Endodermal cell (in vitro differentiated cells): ENCODE results near the gene STAB1. TPM values are rescaled to one million over a fixed set of nuclear protein-coding genes. Genes with fewer than 3 reads are reported as not detected.

ENCODE experiments used
- DNase-seq: peaks from one replicate; pipeline ENCODE4 v3.0.0-alpha.2; 2017
- H3K27ac ChIP-seq: 2 replicates; pipeline ENCODE4 v1.5.1; 2013; ENCODE audit warnings: mild to moderate bottlenecking, low read depth, low read length, moderate library complexity
- H3K27me3 ChIP-seq: 2 replicates; pipeline ENCODE4 v1.6.1; 2013; ENCODE audit warnings: mild to moderate bottlenecking, low read length, moderate library complexity; ENCODE audit not compliant: insufficient read depth, control insufficient read depth, poor library complexity, severe bottlenecking
- H3K36me3 ChIP-seq: 2 replicates; pipeline ENCODE4 v1.7.0; 2013; ENCODE audit warnings: mild to moderate bottlenecking, low read length, moderate library complexity; ENCODE audit not compliant: control insufficient read depth, insufficient read depth
- H3K4me1 ChIP-seq: one replicate; pipeline ENCODE4 v1.7.0; 2013; ENCODE audit warnings: low read length; ENCODE audit not compliant: control insufficient read depth, insufficient read depth
- H3K4me3 ChIP-seq: 2 replicates; pipeline ENCODE4 v1.5.1; 2013; ENCODE audit warnings: mild to moderate bottlenecking, low read length, moderate library complexity
- H3K9ac ChIP-seq: 2 replicates; pipeline ENCODE4 v1.6.1; 2013; ENCODE audit warnings: mild to moderate bottlenecking, low read length, moderate library complexity; ENCODE audit not compliant: poor library complexity, severe bottlenecking; ENCODE audit errors: extremely low read depth
- H3K9me3 ChIP-seq: 2 replicates; pipeline ENCODE4 v1.6.1; 2013; ENCODE audit warnings: mild to moderate bottlenecking, low read length, moderate library complexity; ENCODE audit not compliant: control insufficient read depth
- H3K27ac Mint-ChIP-seq: 2 replicates; pipeline ENCODE4 v1.8.0; 2020; ENCODE audit warnings: mixed read lengths
- H3K27me3 Mint-ChIP-seq: 2 replicates; pipeline ENCODE4 v1.8.0; 2021; ENCODE audit warnings: mild to moderate bottlenecking, mixed read lengths; ENCODE audit not compliant: insufficient read depth
- H3K36me3 Mint-ChIP-seq: 2 replicates; pipeline ENCODE4 v1.8.0; 2020; ENCODE audit warnings: low read depth, mixed read lengths
- H3K4me1 Mint-ChIP-seq: 2 replicates; pipeline ENCODE4 v1.8.0; 2020; ENCODE audit warnings: mixed read lengths
- H3K4me3 Mint-ChIP-seq: 2 replicates; pipeline ENCODE4 v1.8.0; 2020; ENCODE audit warnings: mild to moderate bottlenecking, moderate library complexity, mixed read lengths
- H3K9me3 Mint-ChIP-seq: 2 replicates; pipeline ENCODE4 v1.8.0; 2020; ENCODE audit warnings: mild to moderate bottlenecking, mixed read lengths
- WGBS, 2 experiments: methylation state at CpG; one replicate each; pipeline versions ENCODE4 v1.1.5 to v1.1.7; 2013; ENCODE audit warnings: missing lambda C conversion rate in 2 of 2, mixed read lengths in 1 of 2; ENCODE audit not compliant: insufficient coverage in 1 of 2, insufficient read length in 1 of 2; 5-methylcytosine and 5-hydroxymethylcytosine counted together
- total RNA-seq, 2 donors: library from RNA; stranded (reverse); fragmentation: NEBNext Ultra II Directional in 1 of 2; extraction: Animal tissue kit (Norgen Biotek cat#: 25700) in 1 of 2; gene quantifications; 2 replicates in 1 of 2; 3 replicates in 1 of 2; pipeline ENCODE4 v1.2.1, GENCODE V29; 2021
- TF ChIP-seq, protein P1 (sequence below): fragments of 200-600 bp; sonication (generic); conservative IDR thresholded peaks from 2 replicates; pipeline ENCODE4 v1.5.0; 2021; ENCODE audit warnings: antibody characterized with exemption, mild to moderate bottlenecking

Gene STAB1
- total RNA-seq, 2 donors from 2014 or later: 0.24 to 0.55 TPM

DNA sequence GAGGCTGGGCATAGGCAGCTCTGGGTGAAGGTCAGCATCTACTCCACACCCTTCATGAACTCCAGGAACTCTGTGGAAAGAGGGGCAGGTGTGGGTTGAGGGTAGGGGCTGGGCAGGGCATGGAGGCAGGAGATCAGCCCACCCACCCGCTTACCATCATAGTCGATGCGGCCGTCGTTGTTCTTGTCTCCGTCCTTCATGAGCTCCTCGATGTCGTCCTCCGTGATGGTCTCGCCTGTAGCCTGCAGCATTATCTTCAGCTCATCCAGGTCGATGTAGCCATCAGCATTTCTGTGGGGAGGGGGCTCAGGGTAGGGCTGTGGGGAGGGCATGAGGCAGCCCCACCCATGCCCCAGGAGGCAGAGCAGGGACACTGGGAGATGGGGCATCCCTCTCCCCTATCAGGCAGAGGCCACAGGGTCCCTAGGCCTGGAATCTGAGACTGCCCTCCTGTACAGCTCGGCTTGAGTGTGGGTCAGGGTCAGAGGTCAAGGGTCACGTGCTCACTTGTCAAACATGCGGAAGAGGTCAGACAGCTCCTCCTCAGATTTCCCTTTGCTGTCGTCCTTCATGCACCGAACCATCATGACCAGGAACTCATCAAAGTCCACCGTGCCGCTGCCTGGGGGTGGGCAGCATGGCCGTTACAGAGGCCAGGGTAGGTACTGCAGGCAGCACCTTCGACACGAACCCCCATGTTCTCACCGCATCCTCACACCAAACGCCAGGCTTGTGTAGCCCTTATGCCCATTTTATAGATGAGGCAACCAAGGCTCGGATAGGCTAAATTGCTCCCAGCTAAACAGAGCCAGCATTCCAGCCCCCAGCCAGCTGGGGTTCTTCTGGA is 43.7 kb upstream of the STAB1 start:
- H3K4me3 ChIP-seq: no peak overlapping the region
- TF ChIP-seq, protein P1, sequence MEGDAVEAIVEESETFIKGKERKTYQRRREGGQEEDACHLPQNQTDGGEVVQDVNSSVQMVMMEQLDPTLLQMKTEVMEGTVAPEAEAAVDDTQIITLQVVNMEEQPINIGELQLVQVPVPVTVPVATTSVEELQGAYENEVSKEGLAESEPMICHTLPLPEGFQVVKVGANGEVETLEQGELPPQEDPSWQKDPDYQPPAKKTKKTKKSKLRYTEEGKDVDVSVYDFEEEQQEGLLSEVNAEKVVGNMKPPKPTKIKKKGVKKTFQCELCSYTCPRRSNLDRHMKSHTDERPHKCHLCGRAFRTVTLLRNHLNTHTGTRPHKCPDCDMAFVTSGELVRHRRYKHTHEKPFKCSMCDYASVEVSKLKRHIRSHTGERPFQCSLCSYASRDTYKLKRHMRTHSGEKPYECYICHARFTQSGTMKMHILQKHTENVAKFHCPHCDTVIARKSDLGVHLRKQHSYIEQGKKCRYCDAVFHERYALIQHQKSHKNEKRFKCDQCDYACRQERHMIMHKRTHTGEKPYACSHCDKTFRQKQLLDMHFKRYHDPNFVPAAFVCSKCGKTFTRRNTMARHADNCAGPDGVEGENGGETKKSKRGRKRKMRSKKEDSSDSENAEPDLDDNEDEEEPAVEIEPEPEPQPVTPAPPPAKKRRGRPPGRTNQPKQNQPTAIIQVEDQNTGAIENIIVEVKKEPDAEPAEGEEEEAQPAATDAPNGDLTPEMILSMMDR: peak; percentile 53
- H3K27ac Mint-ChIP-seq: peak overlapping the region; percentile 38
- H3K36me3 ChIP-seq: peaks cover 11% of the 10 kb centered on the region
- no peaks in the 10 kb centered on the region for H3K27me3 Mint-ChIP-seq
- H3K27ac ChIP-seq: no peak overlapping the region
- 92 to 95% methylated on average over 17 to 24 of the region's 24 CpGs for WGBS, 2 experiments
- H3K4me1 Mint-ChIP-seq: peaks cover 25% of the 10 kb centered on the region
- H3K4me1 ChIP-seq: peaks cover 18% of the 10 kb centered on the region
- H3K9me3 ChIP-seq: no peaks in the 10 kb centered on the region
- DNase-seq: peak; percentile 56
- no peaks in the 10 kb centered on the region for H3K27me3 ChIP-seq
- no peak overlapping the region for H3K9ac ChIP-seq
- H3K9me3 Mint-ChIP-seq: no peaks in the 10 kb centered on the region
- H3K4me3 Mint-ChIP-seq: no peak overlapping the region
- no peaks in the 10 kb centered on the region for H3K36me3 Mint-ChIP-seq

DNA sequence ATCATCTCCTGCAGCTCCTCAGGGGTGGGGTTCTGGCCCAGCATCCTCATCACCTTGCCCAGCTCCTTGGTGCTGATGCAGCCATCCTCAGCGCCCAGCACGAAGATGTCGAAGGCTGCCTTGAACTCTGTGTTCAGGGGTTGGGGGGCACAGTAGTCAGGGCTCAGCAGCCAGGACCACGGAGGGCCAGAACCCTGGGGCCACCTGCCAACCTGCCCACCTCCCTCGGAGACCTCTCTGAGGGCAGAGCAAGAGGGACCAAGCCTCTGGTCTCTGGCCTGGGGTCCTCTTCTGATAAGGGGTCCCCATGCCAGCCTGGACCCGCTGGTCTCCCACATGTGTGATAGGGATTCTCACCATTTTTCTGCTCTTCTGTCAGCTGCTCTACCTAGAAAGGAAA is 43.0 kb upstream of the STAB1 start:
- Histone ChIP-seq H3K9ac (no peak overlapping the region), H3K9me3 (no peaks in the 10 kb centered on the region), H3K27ac (no peak overlapping the region), H3K4me3 (peak overlapping the region; percentile 60), H3K27me3 (no peaks in the 10 kb centered on the region), H3K4me1 (peaks cover 18% of the 10 kb centered on the region), H3K36me3 (peaks cover 11% of the 10 kb centered on the region)
- Mint-ChIP-seq H3K27ac (no peak overlapping the region), H3K4me3 (no peak overlapping the region), H3K36me3 (peaks cover 1% of the 10 kb centered on the region), H3K27me3 (no peaks in the 10 kb centered on the region), H3K4me1 (peaks cover 29% of the 10 kb centered on the region), H3K9me3 (no peaks in the 10 kb centered on the region)
- TF ChIP-seq, protein P1: no peak
- WGBS, 2 experiments: 97 to 98% methylated on average over 6 of the region's 6 CpGs
- DNase-seq: no peak

DNA sequence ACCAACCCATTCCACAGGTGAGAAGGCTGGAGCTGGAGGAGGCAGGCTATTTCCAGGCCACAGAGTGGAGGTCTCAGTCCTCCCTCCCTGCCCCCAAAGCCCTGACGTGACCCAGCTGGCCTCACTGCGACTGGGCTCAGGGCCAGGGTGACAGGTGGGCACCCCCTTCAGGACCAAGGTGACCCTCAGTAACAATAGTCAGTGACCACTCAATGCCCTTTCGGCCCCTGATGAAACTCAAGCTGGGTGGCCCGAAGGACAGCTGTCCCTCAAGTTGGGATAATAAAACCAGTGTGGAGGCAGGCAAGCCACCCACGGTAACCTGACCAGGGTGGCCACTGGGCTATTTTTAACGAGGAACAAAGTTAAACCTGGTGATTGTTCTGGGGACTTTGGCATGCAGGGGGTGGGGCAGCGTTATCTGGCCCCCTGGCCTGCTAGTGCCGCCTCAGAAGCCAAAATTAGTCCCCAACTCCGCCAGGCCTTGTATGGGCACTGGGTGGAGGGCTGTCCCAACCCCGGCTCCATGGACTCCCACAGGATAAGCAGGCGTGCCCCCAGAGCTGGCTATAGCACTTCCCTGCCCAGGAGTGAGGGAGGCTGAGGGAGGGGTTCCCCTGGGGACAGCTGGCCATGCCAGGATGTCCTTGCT is 42.4 kb upstream of the STAB1 start:
- Histone ChIP-seq H3K4me1 (peaks cover 23% of the 10 kb centered on the region), H3K27me3 (no peaks in the 10 kb centered on the region), H3K4me3 (peak overlapping the region; percentile 60), H3K9ac (peak overlapping the region; percentile 6), H3K27ac (no peak overlapping the region), H3K36me3 (peaks cover 12% of the 10 kb centered on the region), H3K9me3 (no peaks in the 10 kb centered on the region)
- TF ChIP-seq, protein P1: no peak
- Mint-ChIP-seq H3K9me3 (no peaks in the 10 kb centered on the region), H3K36me3 (peaks cover 7% of the 10 kb centered on the region), H3K27me3 (no peaks in the 10 kb centered on the region), H3K27ac (peak overlapping the region; percentile 86), H3K4me3 (peak overlapping the region; percentile 43), H3K4me1 (peaks cover 33% of the 10 kb centered on the region)
- 69 to 78% methylated on average over 8 to 11 of the region's 11 CpGs for WGBS, 2 experiments
- peak; percentile 54 for DNase-seq
